Measurements from ENCODE around the gene TANK. TPM values are rescaled to one million over a fixed set of nuclear protein-coding genes. Genes with fewer than 3 reads are reported as not detected.
A peak's percentile ranks its signal among the peaks of the same experiment; 100 is the strongest.

Gene TANK
- total and polyA plus RNA-seq, 2 of the 13 experiments (the other 11 are each of a cell fraction or from before 2014, with no cell fraction given) = 66.9 to 96.1 TPM

DNA sequence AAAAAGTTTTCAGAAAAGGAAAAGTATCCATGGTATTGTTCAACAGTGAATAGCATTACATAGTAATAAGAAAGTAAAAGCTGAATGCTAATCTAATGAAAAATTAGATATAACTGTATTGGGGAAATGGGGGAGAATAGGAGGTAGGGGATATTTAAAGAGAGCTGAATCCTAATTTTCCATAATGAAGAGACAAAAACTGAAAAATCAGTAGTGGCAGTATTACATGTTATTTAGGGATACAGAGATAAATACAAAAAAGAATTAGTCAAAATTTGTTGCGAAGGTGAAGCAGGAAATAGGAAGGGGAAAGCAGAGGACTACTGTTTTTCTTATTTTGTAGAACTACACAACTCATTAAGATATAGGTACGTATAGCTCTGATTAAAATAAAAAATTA lies 9.1 kb downstream of the TANK start:
- BruUV-seq (replicated peaks) = no TSS peak
- Histone ChIP-seq H3K27ac (ENCODE audit: extremely low read length, insufficient read depth, low read length) (no peak overlapping the region), H3K9me3 (ENCODE audit: low read length) (no peaks in the 10 kb centered on the region), H3K4me1 (ENCODE audit: insufficient read depth, low read length) (peaks cover 76% of the 10 kb centered on the region), H3K4me3 (replicated peaks in 1 of 3; ENCODE audit: insufficient read depth in 1 of 3, low read depth in 2 of 3, low read length in 3 of 3) (no peak overlapping the region), H4K20me1 (ENCODE audit: insufficient read depth, low read length) (0 out of 2 replicates have a peak, but pooled peaks cover 6% of the 10 kb centered on the region), H2AFZ (ENCODE audit: low read length) (no peak overlapping the region), H3K27me3 (ENCODE audit: control insufficient read depth in 1 of 2, insufficient read depth in 2 of 2, low read length in 2 of 2) (no peaks in the 10 kb centered on the region), H3K4me2 (ENCODE audit: low read depth, low read length) (no peak overlapping the region), H3K79me2 (ENCODE audit: insufficient read depth, low read length) (peaks cover 63% of the 10 kb centered on the region), H3K36me3 (replicated peaks in 1 of 2; ENCODE audit: control insufficient read depth in 1 of 2, insufficient read depth in 2 of 2, low read length in 2 of 2) (peaks cover 0 to 14% of the 10 kb centered on the region in 2 experiments; a peak in 3 of 5 replicates), H3K9ac (ENCODE audit: insufficient read depth, low read depth, low read length) (no peak overlapping the region)
- ATAC-seq = no peak
- FAIRE-seq = no peak
- POLR2A ChIA-PET = interaction anchor here (0.9 to 1.3 kb wide), 3 partner anchors 8 to 34 kb away, joined by 3 to 4 read pairs (median 4); partner anchors contain the start of gene TANK
- in situ Hi-C loops (cut with HindIII; ENCODE audit: extremely low pct_ligation_motif_present, low pct_unique_long_range_greater_than_20kb) (no loop called here), intact Hi-C loops (cut with micrococcal nuclease; ENCODE audit: unreplicated experiment) (no loop called here)
- CTCF ChIA-PET (ENCODE audit: low intra/inter-chr PET ratio, low total read pairs) = no interaction called here
- no peak for DNase-seq (ENCODE audit: low spot score)
- WGBS (ENCODE audit: low lambda C conversion rate) = 95% methylated on average over 2 of the region's 2 CpGs
- TF ChIP-seq ZNF230 (CRISPR knock-in tag; IDR thresholded peaks at IDR 0.05) (no peak), HNRNPK (IDR thresholded peaks at IDR 0.05; ENCODE audit: low read depth, low read length, poor library complexity, severe bottlenecking) (peak; percentile 50)

DNA sequence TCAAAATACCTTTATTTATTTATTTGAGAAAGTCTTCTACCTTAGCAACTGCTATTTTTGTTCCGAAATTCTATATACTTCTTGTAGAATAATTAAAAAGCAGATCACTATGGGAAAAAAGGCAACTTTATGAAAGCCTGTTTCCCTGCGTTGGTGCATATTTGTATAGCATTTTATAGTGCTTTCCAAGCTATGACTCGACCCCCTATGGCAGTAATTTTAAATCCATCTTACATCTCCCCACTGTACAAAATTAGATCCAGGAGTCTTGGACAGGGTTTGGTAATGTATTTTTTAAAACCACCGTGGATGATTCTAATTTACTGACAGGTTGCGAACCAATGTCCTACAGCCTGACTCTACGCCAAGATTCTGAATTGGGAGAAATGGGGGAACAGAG lies 10.1 kb downstream of the TANK start:
- FAIRE-seq = no peak
- 0 out of 2 replicates have a peak, but pooled peaks cover 10% of the 10 kb centered on the region for H4K20me1 ChIP-seq (ENCODE audit: insufficient read depth, low read length)
- peaks cover 0 to 12% of the 10 kb centered on the region in 2 experiments; a peak in 3 of 5 replicates for H3K36me3 ChIP-seq (replicated peaks in 1 of 2; ENCODE audit: control insufficient read depth in 1 of 2, insufficient read depth in 2 of 2, low read length in 2 of 2)
- no peak overlapping the region for H3K4me3 ChIP-seq (replicated peaks in 1 of 3; ENCODE audit: insufficient read depth in 1 of 3, low read depth in 2 of 3, low read length in 3 of 3)
- no peaks in the 10 kb centered on the region for H3K27me3 ChIP-seq (ENCODE audit: control insufficient read depth in 1 of 2, insufficient read depth in 2 of 2, low read length in 2 of 2)
- TF ChIP-seq AGO2 (optimal IDR thresholded peaks at IDR 0.05; ENCODE audit: low read depth, low read length) (peak; percentile 3), ZBTB38 (CRISPR knock-in tag; IDR thresholded peaks at IDR 0.05) (no peak)
- BruUV-seq (replicated peaks) = no TSS peak
- no peak overlapping the region for H3K9ac ChIP-seq (ENCODE audit: insufficient read depth, low read depth, low read length)
- CTCF ChIA-PET (ENCODE audit: low intra/inter-chr PET ratio, low total read pairs) = no interaction called here
- no peak for DNase-seq (ENCODE audit: low spot score)
- POLR2A ChIA-PET = interaction anchor here (1.3 kb wide), 1 partner anchor 9 kb away, joined by 4 read pairs; no protein-coding TSS in a partner anchor
- in situ Hi-C loops (cut with HindIII; ENCODE audit: extremely low pct_ligation_motif_present, low pct_unique_long_range_greater_than_20kb) = no loop called here
- H2AFZ ChIP-seq (ENCODE audit: low read length) = no peak overlapping the region
- H3K4me1 ChIP-seq (ENCODE audit: insufficient read depth, low read length) = peaks cover 66% of the 10 kb centered on the region
- 97% methylated on average over 6 of the region's 6 CpGs for WGBS (ENCODE audit: low lambda C conversion rate)
- ATAC-seq = no peak
- H3K9me3 ChIP-seq (ENCODE audit: low read length) = no peaks in the 10 kb centered on the region
- no peak overlapping the region for H3K27ac ChIP-seq (ENCODE audit: extremely low read length, insufficient read depth, low read length)
- intact Hi-C loops (cut with micrococcal nuclease; ENCODE audit: unreplicated experiment) = loop anchor here (1.0 kb wide), 1 partner anchor 9 kb away; no protein-coding TSS in a partner anchor
- H3K4me2 ChIP-seq (ENCODE audit: low read depth, low read length) = no peak overlapping the region
- H3K79me2 ChIP-seq (ENCODE audit: insufficient read depth, low read length) = peaks cover 56% of the 10 kb centered on the region

All from HepG2 (cell line).